DND-41 (cell line): ENCODE data around the gene PLEKHB1.

Experiments
- EZH2 ChIP-seq: IDR thresholded peaks from 3 replicates; pipeline ENCODE4 v1.6.1; 2012; ENCODE audit warnings: borderline replicate concordance, low read depth, mild to moderate bottlenecking, moderate library complexity, low read length, inconsistent platforms; ENCODE audit not compliant: severe bottlenecking
- TF ChIP-seq, protein P1 (sequence below): IDR thresholded peaks from 2 replicates; pipeline ENCODE4 v1.5.1; 2012; ENCODE audit warnings: borderline replicate concordance, low read length, moderate library complexity, mild to moderate bottlenecking; ENCODE audit not compliant: poor library complexity, severe bottlenecking; ENCODE audit errors: extremely low read depth

DNA sequence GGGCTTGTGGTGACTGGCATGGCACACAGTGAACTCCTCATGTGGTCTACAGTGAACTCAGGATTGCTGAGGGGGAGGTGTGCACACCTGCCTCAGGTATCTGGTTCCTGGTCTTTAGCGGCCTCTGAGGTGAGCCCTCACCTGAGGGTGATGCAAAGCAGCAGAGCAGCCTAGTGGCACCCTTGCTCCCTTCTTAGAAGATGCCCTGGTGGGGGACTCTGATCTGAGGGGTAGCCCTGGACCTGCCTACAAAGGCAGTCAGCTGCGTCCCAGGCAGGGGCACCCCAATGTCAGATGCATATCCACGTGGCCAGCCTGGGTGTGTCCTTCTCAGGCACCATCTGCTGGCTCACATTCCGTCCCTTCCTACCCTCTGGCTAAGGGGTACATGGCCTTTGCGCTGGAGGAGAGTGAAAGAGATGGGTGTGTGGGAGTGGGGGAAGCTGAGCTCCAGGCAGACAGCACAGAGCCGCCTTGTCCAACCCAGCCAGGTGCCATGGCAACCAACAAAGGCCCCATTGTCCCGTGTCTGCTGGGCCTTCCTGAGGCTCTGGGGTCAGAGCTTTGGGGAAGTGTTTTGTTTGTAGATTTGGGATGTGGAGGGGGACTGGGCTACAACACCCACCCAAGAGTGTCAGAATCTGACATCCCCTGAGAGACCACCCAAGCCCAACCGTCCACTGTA, 5.8 kb downstream of the PLEKHB1 start:
- TF ChIP-seq, protein P1, sequence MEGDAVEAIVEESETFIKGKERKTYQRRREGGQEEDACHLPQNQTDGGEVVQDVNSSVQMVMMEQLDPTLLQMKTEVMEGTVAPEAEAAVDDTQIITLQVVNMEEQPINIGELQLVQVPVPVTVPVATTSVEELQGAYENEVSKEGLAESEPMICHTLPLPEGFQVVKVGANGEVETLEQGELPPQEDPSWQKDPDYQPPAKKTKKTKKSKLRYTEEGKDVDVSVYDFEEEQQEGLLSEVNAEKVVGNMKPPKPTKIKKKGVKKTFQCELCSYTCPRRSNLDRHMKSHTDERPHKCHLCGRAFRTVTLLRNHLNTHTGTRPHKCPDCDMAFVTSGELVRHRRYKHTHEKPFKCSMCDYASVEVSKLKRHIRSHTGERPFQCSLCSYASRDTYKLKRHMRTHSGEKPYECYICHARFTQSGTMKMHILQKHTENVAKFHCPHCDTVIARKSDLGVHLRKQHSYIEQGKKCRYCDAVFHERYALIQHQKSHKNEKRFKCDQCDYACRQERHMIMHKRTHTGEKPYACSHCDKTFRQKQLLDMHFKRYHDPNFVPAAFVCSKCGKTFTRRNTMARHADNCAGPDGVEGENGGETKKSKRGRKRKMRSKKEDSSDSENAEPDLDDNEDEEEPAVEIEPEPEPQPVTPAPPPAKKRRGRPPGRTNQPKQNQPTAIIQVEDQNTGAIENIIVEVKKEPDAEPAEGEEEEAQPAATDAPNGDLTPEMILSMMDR, result no peak
- no peak for TF ChIP-seq EZH2
